Nucleus accumbens (tissue), 56 donors: ENCODE data around the gene GYPC.
A peak's percentile ranks its signal among the peaks of the same experiment; 100 is the strongest.
"Not testable (repeated sequence)": the region's sequence is repeated elsewhere in the genome, so short reads cannot be mapped to it uniquely, and the experiment has no call there.

ENCODE experiments used
- DNase-seq, 56 donors: peaks; one replicate each; lab custom pipeline; 2025; lab: John Stamatoyannopoulos, UW

Gene GYPC

GRCh38 chr2:126692934-126693592 lies 37.1 kb downstream of the GYPC start:
- not testable (repeated sequence) for DNase-seq

GRCh38 chr2:126696644-126697520 lies 40.9 kb downstream of the GYPC start:
- no peak for DNase-seq

GRCh38 chr2:126698376-126698775 lies 42.4 kb downstream of the GYPC start:
- no peak for DNase-seq

GRCh38 chr2:126699018-126699417 lies 43.1 kb downstream of the GYPC start:
- no peak for DNase-seq

- no peak for DNase-seq
Observed at GRCh38 chr2:126699716-126700581, 44.0 kb downstream of the GYPC start.

GRCh38 chr2:126700677-126701076 lies 44.7 kb downstream of the GYPC start:
- no peak for DNase-seq

GRCh38 chr2:126703311-126703710 lies 47.4 kb downstream of the GYPC start:
- DNase-seq: no peak

GRCh38 chr2:126704434-126705160 lies 48.6 kb downstream of the GYPC start:
- DNase-seq: no peak

GRCh38 chr2:126707191-126707590 lies 51.2 kb downstream of the GYPC start:
- no peak for DNase-seq

GRCh38 chr2:126707941-126708340 lies 52.0 kb downstream of the GYPC start:
- no peak for DNase-seq

- DNase-seq: no peak
Observed at GRCh38 chr2:126714191-126714965, 58.4 kb downstream of the GYPC start.

GRCh38 chr2:126715111-126715510 lies 59.2 kb downstream of the GYPC start:
- DNase-seq: no peak

- peak in 1 of 56 donors; percentile 55 for DNase-seq
Observed at GRCh38 chr2:126715576-126716406, 59.8 kb downstream of the GYPC start.

- not testable (repeated sequence) for DNase-seq
Observed at GRCh38 chr2:126717277-126717676, 61.3 kb downstream of the GYPC start.

- no peak for DNase-seq
Observed at GRCh38 chr2:126717928-126718327, 62.0 kb downstream of the GYPC start.

- DNase-seq: no peak
Observed at GRCh38 chr2:126719191-126719832, 63.4 kb downstream of the GYPC start.

- DNase-seq: no peak
Observed at GRCh38 chr2:126719833-126720351, 63.9 kb downstream of the GYPC start.

- no peak for DNase-seq
Observed at GRCh38 chr2:126720638-126721037, 64.7 kb downstream of the GYPC start.
